IPS-18a (cell line): Measurements from ENCODE around the gene NXPE3.

ENCODE experiments used
- H3K27ac ChIP-seq: one replicate; pipeline ENCODE4 v1.5.1; 2013; ENCODE audit warnings: low read length
- H3K27me3 ChIP-seq: one replicate; pipeline ENCODE4 v1.6.1; 2013; ENCODE audit warnings: mild to moderate bottlenecking, low read length; ENCODE audit not compliant: control insufficient read depth, insufficient read depth
- H3K36me3 ChIP-seq: one replicate; pipeline ENCODE4 v1.6.1; 2013; ENCODE audit warnings: low read depth, low read length; ENCODE audit not compliant: control insufficient read depth
- H3K4me1 ChIP-seq: one replicate; pipeline ENCODE4 v1.6.1; 2013; ENCODE audit warnings: low read depth, low read length; ENCODE audit not compliant: control insufficient read depth
- H3K4me3 ChIP-seq: one replicate; pipeline ENCODE4 v1.5.1; 2013; ENCODE audit warnings: low read length
- H3K9ac ChIP-seq: one replicate; pipeline ENCODE4 v1.6.1; 2013; ENCODE audit warnings: mild to moderate bottlenecking, low read length, moderate library complexity
- H3K9me3 ChIP-seq: one replicate; pipeline ENCODE4 v1.6.1; 2013; ENCODE audit warnings: low read depth, low read length; ENCODE audit not compliant: control insufficient read depth

Gene NXPE3

DNA sequence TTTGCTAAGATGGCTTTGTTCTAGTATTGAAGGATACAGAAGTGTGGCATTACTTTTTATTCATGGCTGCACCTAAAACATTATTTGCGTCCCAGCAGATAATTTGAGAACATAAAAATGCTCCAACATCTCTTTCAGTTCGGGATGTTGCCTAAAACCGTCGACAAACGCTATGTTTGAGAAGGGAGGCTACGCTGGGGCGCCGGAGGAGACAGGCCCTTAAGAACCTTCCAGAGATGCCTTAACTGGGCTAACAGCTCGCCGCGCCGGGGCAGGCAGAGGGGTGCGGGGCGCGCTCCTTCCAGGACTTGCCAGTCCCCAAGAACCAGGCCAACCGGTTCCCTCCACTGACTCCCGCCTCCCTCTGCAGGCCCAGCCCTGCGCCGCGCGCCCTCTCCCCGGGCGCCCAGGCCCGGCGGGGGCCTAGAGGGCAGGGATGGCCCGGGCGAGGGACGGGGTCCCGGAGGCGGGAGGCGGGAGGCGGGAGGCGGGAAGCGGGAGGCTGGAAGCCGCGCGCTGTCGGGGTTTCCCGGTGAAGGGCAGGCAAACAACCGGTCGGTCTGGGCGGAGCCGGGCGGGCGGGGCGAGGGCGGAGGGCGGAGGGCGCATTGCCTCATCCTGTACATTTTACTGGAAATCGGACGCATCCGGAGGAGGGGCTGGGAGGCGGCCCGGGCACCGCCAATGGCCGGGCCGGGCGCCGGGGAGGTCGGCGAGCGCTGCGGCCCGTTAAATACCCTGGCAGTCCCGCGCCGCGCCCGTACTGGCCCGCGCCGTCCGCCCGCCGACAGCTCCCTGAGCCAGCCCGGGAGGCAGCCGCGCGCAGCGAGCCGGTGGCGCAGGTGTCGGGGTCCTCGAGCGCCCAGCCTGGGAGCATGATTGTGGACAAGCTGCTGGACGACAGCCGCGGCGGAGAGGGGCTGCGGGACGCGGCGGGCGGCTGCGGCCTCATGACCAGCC is 70.0 kb downstream of the NXPE3 start, which contains the start of gene NFKBIZ:
Gene NFKBIZ (plus strand): TSS at position 761 of the 960 bp plus-strand sequence. CDS start 115 bp downstream, at position 876.
- peaks cover 22% of the 10 kb centered on the region for H3K4me1 ChIP-seq
- H3K27ac ChIP-seq, result peak within 1 kb of the TSS; percentile 60

GRCh38 chr3:101849714-101850245 is 70.8 kb downstream of the NXPE3 start:
- Histone ChIP-seq H3K36me3 (peaks cover 30% of the 10 kb centered on the region), H3K4me1 (peaks cover 22% of the 10 kb centered on the region), H3K9ac (peak overlapping the region; percentile 84), H3K9me3 (no peaks in the 10 kb centered on the region), H3K27ac (no peak overlapping the region), H3K4me3 (peak overlapping the region; percentile 82), H3K27me3 (no peaks in the 10 kb centered on the region)

More for the DNA sequence above, 70.0 kb downstream of the NXPE3 start, which contains the start of gene NFKBIZ:
- Histone ChIP-seq H3K9me3 (no peaks in the 10 kb centered on the region), H3K4me3 (peak within 1 kb of the TSS; percentile 82), H3K27me3 (no peaks in the 10 kb centered on the region), H3K36me3 (peaks cover 23% of the 10 kb centered on the region), H3K9ac (peak within 1 kb of the TSS; percentile 84)

DNA sequence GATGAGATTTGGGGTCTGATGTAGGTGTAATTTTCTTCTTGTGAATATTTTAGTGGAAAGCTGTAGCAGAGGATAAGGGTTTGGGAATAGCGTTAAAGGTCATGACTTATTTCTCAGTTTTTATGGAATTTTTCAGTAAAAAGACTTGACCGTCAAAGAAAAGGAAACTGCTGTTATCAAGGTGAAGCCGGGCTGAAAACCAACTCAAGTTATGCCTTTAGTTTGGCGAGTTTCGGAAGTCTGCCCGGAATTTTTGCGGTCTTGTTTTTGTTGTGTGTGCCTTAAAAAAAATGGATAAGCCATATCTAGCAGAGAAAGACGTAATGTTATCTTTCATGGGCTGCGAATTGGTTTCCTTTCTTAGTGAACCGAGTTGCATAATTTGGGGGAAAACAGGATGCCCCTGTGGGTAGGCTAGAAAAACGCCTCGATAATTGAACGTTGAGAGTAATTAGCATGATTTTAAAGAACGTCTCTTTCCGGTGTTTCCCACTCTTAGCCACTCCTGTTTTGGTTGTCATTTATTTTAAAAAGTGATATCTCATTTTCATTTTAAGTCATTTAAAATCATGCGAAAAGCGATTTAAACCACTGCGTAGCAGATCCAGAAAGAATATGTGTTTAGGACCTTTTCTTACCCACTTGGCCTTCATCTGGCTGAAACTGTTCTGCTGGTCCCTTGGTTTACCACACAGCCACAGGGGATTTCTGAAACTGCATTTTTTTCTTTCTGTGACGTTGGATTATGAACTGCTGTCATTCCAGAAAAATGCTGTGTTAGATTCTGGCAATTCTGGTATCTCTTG is 71.4 kb downstream of the NXPE3 start:
- Histone ChIP-seq H3K4me1 (peaks cover 22% of the 10 kb centered on the region), H3K36me3 (peaks cover 37% of the 10 kb centered on the region), H3K27me3 (no peaks in the 10 kb centered on the region), H3K9me3 (no peaks in the 10 kb centered on the region), H3K4me3 (peak overlapping the region; percentile 82), H3K27ac (no peak overlapping the region), H3K9ac (peak overlapping the region; percentile 84)

DNA sequence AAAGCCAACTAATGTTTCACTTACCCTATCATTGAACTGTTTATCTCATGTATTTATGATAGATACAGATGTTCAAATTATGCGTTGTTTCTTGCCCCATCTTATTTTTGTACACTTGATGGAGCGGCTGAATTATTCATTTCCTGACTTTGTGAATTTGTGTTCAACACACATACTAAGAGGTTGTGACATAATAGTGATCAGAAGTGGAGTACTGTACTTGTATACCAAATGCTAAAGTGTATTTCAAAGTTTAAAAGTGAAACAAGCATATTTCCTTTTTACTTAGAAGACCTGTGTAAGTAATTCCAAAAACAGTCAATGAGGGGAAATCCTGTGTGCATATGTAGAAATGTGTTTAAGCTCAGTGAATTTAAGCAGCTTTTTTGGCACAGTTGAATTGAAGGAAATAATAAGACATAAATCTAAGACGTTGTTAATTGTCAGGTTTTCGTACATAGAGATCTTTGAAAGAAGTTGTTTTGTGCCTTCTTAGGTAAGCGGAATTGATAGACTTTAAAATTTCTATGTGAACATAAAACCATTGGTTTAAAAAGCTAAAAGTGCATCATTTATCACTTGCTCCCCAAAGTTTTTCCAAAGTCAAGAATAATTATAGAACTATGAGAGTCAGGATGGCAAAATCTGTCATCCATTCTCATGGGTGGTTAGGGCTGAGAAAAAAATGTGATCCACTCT is 72.2 kb downstream of the NXPE3 start:
- H3K27me3 ChIP-seq, result no peaks in the 10 kb centered on the region
- peaks cover 45% of the 10 kb centered on the region for H3K36me3 ChIP-seq
- peaks cover 22% of the 10 kb centered on the region for H3K4me1 ChIP-seq
- peak overlapping the region; percentile 82 for H3K4me3 ChIP-seq
- no peak overlapping the region for H3K27ac ChIP-seq
- no peaks in the 10 kb centered on the region for H3K9me3 ChIP-seq
- peak overlapping the region; percentile 84 for H3K9ac ChIP-seq

GRCh38 chr3:101851850-101852714 is 73.1 kb downstream of the NXPE3 start:
- Histone ChIP-seq H3K27me3 (no peaks in the 10 kb centered on the region), H3K9ac (no peak overlapping the region), H3K4me1 (peaks cover 18% of the 10 kb centered on the region), H3K27ac (no peak overlapping the region), H3K36me3 (peaks cover 53% of the 10 kb centered on the region), H3K4me3 (peak overlapping the region; percentile 82), H3K9me3 (no peaks in the 10 kb centered on the region)

- Histone ChIP-seq H3K4me3 (no peak overlapping the region), H3K9ac (no peak overlapping the region), H3K9me3 (no peaks in the 10 kb centered on the region), H3K36me3 (peaks cover 65% of the 10 kb centered on the region), H3K27me3 (no peaks in the 10 kb centered on the region), H3K27ac (no peak overlapping the region), H3K4me1 (peaks cover 12% of the 10 kb centered on the region)
Measured at GRCh38 chr3:101852983-101853840, 74.2 kb downstream of the NXPE3 start.

DNA sequence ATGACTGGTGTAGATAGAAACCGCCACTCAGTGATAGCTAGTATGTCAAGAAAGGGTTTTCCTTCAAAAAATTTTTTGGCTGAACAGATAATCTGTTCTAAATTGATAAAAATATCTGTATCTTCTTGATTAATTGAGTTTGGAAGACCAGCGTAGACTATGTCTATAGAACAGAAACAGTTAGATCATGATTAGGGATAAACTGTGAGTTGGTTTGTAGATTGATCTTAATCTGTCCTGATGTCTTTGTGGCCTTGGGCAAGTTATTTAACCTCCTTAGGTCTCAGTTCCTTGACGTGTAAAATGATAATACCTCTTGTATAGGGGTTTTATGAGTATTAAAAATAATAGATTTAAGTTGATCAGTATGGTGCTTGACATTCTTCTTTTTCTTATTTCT is 75.0 kb downstream of the NXPE3 start:
- Histone ChIP-seq H3K36me3 (peaks cover 72% of the 10 kb centered on the region), H3K4me3 (no peak overlapping the region), H3K9me3 (no peaks in the 10 kb centered on the region), H3K27ac (no peak overlapping the region), H3K4me1 (peaks cover 6% of the 10 kb centered on the region), H3K27me3 (no peaks in the 10 kb centered on the region), H3K9ac (no peak overlapping the region)

DNA sequence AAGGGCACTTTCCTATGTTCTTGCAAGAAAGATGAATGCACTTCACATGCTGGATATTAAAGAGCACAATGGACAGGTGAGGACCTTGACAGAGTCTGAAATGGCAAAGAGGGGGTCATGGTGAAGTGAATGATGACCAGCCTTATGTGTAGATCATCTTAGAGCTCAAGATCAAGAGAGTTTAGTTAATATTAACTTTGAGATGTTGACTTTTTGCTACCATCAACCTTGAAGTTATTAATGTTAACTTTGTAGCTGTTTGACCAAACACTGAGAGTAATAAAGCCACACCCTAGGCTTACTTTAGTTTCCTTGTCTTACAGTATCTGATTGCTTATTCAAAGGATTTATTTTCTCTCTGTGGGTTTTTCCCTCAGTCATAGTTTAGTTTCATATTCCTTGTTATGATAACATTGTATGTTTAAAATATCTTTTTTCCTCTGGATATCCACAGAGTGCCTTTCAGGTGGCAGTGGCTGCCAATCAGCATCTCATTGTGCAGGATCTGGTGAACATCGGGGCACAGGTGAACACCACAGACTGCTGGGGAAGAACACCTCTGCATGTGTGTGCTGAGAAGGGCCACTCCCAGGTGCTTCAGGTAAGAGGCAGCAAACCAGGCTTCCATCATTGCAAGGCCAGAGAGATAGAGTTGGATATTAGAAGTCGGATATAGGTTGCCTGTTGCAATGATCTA is 75.7 kb downstream of the NXPE3 start:
- no peaks in the 10 kb centered on the region for H3K9me3 ChIP-seq
- H3K36me3 ChIP-seq, result peaks cover 80% of the 10 kb centered on the region
- H3K4me1 ChIP-seq, result peaks cover 6% of the 10 kb centered on the region
- no peak overlapping the region for H3K27ac ChIP-seq
- no peak overlapping the region for H3K4me3 ChIP-seq
- H3K9ac ChIP-seq, result no peak overlapping the region
- H3K27me3 ChIP-seq, result no peaks in the 10 kb centered on the region

DNA sequence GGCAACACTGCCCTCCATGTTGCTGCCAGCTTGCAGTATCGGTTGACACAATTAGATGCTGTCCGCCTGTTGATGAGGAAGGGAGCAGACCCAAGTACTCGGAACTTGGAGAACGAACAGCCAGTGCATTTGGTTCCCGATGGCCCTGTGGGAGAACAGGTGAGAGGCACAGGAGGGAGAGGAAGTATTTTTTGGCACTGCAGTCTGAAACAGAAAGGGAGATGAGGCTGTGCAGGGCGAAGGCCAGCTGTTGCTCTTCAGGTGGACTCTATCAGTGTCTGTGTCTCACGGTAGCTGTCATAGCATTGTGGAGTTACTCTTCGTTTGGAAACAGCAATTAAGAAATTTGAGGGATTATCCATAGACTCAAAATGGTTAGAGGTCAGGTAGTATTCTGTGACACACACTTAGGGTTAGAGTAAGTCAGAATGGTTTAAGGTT is 78.3 kb downstream of the NXPE3 start:
- H3K9me3 ChIP-seq, result no peaks in the 10 kb centered on the region
- no peak overlapping the region for H3K27ac ChIP-seq
- no peak overlapping the region for H3K9ac ChIP-seq
- no peak overlapping the region for H3K4me3 ChIP-seq
- peaks cover 89% of the 10 kb centered on the region for H3K36me3 ChIP-seq
- H3K4me1 ChIP-seq, result no peaks in the 10 kb centered on the region
- H3K27me3 ChIP-seq, result no peaks in the 10 kb centered on the region
